CD4-positive, alpha-beta T cell treated with Interleukin-15 for 1 hour (primary cell): ENCODE data around the gene SDR39U1.
A peak's percentile ranks its signal among the peaks of the same experiment; 100 is the strongest.

ENCODE experiments used
- DNase-seq: peaks from one replicate; pipeline ENCODE4 v3.0.0-alpha.2; 2020

The SDR39U1 gene

DNA sequence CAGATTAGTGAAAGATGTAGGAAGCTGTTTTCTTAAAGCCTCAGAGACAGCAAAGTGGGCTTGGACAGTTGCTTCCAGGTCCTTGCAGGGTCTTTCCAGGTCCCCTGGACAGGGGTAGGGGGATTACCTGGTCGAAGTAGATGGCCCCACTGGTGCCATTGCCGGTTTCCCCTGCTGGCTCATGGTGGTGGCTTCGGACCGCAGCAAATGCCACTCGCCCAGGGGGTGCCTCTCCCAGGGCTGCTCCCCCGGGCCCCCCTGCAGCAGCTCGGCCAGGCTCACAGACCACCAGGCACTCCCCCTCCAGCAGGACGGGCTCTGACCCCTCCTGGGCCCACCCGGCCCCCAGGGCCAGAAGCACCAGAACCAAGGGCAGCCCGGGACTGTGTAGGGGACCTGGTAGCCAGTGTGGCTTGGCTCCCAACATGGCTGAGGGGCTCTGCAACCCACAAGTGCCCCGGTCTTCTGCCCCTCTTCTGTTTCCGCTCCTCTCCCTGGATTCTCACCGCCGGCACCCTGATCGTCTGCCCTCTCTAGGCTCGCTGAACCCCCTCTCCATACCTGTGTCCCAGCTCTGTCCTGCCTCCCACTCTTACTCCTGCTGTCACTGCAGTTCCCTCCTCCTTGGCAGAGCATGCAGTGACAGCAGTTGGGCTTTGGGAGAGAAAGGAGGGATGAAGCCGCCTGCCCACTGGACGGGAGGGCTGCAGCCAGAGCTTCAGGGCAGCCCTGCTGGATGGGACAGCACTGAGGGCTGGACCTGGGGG, 13.8 kb downstream of the SDR39U1 start:
- DNase-seq: no peak

DNA sequence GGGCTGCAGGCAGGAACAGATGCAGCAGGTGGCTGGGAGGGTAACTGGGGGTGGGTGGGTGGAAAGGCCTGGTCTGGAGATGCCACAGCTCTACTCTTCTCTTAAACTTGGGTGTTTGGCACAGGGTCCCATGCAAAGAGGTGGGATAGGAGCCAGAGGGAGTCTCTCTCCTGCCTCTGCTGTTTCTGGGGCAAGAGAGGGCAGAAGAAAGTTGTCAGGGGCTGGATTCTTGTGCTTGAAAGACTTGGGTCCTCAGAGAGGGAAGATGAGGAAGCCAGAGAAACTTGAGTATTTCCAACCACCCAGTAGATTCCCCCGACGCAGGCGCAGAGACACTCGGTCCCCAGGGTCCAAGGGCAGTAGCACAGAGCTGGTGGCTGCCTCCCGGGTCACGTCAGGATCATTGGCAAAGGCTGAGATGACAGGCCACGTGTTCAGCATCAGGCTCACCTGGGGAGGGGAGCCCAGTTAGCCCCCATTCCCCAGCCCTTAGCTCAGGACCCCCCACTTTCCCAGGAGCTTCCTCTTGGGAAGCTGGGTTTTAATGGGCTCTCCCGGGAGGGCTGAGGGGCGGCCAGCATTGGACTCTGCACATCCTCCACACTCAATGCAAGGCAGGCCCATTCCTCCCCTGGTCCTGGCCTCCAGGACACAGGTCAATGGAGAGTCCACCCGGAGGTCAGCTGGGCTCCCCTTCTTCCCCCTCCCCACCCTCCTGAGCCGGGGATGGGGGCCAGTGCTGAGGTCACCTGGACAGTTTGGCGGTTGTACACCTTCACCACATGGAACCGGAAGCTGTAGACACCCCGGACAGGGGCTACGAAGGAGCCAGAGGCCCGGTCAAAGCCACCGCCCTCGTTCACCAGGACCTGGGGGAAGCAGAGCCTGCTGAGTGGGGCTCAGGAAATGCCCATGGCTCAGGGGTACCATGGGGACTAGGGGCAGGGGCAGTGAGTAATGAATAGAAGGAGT, 14.8 kb downstream of the SDR39U1 start:
- no peak for DNase-seq

GRCh38 chr14:24426912-24427536, 15.6 kb downstream of the SDR39U1 start:
- DNase-seq: no peak

DNA sequence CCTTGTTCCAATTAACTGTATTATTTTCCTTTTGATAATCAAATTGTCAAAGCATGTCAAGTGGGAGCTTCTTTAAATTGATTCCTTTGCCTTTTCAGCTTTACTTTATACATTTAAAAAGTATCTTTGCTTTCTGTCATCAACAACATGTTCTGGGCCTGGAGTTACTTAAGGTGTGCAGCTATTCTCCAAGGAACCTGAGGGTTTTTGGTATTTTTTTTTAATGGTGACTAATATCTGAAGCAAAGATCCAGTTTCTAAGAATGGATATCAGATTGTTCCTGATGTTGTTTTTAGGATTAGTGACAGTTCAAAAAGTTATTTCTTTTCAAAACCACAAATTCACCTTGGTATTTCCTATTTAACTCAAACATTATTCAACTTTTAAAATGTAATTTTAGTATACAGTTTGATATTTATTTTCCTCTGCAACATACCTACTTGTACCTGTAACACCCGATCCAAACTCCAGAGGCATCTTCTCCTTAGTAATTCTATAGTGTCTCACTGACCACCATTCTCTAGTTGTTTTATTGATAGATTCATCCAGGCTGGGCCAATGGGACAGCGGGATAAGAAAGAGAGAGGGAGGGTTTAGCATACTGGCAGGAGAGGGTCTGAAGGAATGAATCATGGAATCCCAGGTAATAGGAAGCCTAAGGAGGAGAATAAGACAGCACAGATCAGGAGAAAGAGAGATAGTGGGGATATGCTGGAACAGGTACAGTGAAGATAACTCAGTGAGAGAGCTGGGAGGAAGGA, 16.2 kb downstream of the SDR39U1 start:
- no peak for DNase-seq

DNA sequence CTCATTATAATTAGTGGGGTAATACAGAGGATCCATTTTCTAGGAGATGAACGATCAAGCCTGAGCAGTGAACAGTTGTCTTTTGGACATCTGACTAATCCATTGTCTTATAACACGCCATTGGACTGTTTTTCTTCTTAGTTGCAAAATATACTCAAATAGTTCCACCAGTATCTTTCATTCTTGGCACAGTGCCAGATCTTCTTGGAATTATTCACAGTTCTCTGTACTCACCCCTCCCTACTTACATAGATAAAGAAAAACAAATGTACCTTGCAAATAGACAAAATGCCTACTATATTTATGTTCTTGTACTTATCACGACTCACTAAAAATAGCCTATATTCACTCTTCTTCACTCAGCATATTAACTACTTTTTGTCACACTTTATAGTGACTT, 16.9 kb downstream of the SDR39U1 start:
- no peak for DNase-seq

DNA sequence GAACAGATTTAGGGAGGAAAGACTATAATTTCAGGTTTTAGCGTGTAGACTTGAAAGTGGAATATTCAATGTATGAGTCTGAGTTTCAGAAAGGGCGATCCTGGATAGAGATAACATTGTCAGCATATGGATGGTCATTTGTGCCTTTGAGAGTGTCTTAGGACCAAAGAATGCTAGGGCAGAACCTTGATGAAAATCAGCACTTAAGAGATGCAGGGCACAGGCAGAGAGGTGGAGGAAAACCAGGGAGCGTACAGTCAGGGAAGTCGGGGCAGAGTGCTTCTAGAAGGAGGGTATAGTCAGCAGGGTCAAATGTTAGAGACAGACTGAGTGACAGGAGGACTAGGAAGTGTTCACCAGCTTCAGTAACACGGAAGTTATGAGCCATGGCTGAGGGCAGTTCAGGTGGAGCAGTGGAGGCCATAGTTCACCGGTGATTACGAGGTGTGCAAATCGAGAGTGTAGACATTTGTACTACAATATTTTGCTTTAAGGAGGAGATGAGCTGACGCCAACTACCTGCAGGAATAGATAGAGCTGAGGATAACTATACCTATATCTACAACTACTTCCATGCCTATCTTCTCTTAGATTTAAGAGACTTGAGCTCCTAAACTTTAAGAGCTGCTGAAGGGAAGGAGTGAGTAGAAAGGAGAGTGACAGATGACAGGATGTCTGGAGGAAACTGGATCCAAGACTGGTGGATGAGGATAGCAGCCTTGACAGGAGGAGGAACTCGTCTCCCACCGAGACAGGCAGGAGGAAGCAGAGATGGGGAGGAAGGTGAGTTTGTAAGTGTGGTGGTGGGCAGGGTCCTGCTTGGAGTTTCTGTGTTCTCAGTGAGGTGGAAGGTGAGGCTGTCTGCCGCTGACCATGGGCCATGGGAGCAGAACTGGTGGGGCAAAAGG, 19.6 kb downstream of the SDR39U1 start:
- DNase-seq: no peak

DNA sequence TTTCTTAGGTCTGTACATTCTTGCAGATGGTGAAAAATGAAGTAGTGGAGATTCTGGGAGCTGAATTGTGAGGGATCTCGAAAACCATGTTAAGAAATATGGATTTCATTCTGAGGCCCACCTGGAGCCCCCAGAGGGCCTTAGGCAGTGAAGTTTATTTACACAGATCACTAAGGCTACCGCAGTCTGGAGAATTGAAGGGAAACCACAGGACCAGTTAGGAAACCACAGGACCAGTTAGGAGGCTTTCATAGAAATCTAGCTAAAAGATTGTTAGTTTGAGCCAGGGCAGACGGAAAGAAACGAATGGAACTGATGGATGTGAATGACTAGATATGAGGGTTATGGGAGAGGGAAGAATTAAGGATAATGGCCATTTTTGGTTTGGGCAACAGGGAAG, 20.3 kb downstream of the SDR39U1 start:
- DNase-seq: no peak

- no peak for DNase-seq
These were observed 24.1 kb downstream of the SDR39U1 start for GRCh38 chr14:24418492-24418873.

DNA sequence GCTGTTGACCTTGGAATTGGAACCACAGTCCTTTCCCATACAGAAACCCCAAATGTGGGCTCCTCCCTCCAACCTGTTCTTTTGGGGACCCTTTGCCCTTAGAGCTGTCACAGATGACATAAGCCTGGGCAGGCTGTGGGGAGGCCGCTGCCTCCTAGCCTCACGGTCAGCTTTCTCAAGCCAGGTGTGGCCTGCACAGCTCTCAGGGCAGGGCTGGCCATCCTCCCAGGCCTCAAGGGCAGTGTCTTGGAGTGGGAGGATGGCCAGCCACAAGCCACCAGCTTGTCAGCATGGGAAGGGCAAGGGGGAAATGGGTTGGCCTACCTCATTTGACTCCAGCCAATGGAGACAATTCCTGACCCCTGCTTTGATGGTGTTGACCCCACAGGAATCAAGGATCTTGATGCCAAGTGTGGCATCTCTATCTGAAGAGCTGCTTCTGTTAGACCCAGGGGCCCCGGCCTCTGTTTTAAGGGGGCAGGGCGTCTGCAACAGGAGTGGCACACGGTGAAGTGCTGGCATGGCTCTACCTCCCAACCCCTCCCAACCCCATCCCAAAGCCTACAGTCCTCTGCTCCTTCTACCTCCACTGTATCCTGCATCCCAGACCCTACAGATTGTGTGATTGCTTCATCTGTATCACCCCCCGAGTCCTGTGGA, 24.6 kb downstream of the SDR39U1 start:
- DNase-seq: no peak

DNA sequence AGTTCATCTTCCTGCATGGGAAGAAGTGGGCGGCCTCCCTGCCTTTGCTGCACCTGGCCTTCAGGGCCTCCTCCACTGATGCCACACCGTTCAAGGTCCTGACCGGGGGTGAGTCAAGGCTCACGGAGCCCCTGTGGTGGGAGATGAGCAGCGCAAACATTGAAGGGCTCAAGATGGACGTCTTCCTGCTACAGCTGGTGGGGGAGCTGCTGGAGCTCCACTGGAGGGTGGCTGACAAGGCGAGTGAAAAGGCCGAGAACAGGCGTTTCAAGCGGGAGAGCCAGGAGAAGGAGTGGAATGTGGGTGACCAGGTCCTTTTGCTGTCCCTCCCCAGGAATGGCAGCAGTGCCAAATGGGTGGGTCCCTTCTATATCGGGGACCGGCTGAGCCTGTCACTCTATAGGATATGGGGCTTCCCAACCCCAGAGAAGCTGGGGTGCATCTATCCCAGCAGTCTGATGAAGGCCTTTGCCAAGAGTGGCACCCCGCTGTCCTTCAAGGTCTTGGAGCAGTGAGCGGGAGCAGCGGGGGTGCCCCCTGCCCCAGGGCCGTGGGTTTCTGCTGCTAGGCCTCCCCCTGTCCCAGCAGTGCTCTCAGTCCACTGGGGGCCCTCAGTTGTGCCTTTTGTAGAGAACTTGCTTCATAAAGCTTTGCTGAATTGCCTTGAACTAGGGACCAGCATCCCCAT, 25.5 kb downstream of the SDR39U1 start:
- DNase-seq: no peak

GRCh38 chr14:24416254-24416931, 26.2 kb downstream of the SDR39U1 start:
- no peak for DNase-seq

GRCh38 chr14:24415421-24416253, 26.9 kb downstream of the SDR39U1 start:
- DNase-seq: no peak

- DNase-seq: no peak
These were observed 27.7 kb downstream of the SDR39U1 start for GRCh38 chr14:24414732-24415420.

- DNase-seq: no peak
These were observed 28.5 kb downstream of the SDR39U1 start for GRCh38 chr14:24414077-24414476.

GRCh38 chr14:24411443-24412389, 30.9 kb downstream of the SDR39U1 start:
- DNase-seq: peak; percentile 35

DNA sequence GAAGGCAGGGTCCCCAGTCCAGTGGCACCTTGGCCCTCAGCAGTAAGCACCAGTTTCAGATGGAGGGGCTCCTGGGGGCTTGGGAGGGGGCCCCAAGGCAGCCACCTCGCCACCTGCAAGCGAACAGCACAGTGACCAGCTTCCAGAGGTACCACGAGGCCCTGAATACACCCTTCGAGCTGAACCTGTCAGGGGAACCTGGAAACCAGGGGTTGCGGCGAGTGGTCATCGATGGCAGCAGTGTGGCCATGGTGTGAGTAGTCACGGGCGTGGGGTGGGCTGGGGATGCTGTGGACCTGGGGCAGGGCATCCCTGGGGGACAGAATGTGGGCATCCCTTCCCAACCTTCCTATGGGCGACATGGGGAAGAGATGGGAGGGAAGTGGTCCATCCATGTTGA, 32.6 kb downstream of the SDR39U1 start:
- no peak for DNase-seq

- no peak for DNase-seq
These were observed 33.4 kb downstream of the SDR39U1 start for GRCh38 chr14:24409192-24409591.
